ENCODE data around the gene SLC19A2. TPM values are rescaled to one million over a fixed set of nuclear protein-coding genes. Genes with fewer than 3 reads are reported as not detected.

Gene SLC19A2
- total RNA-seq, 2 donors from 2014 or later: 4.9 to 8.0 TPM

DNA sequence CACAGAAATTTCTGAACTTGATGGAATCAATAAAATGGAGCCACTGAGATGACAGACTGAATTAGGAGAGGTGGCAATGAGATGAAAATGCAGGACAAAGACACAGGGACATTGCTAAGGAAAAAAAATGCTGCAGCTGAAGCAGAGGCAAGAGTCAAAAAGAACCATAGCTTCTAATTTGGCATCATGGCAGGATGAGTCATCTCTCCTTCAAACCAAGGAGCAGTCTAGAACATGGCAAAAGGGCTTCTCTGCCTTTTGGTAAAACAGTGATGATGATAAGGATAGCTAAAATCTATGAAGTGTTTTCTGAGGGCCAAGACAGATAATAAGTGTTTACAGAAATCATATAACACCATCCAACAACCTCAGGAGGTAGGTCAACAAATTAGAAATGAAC, 16.8 kb downstream of the SLC19A2 start:
- DNase-seq: no peak
- Histone ChIP-seq H3K27me3 (no peaks in the 10 kb centered on the region), H3K27ac (no peak overlapping the region), H3K4me3 (no peak overlapping the region), H3K9me3 (no peaks in the 10 kb centered on the region), H3K9ac (ENCODE audit: low read depth in 2 of 2, low read length in 2 of 2) (no peak overlapping the region), H3K36me3 (no peaks in the 10 kb centered on the region), H3K4me1 (no peaks in the 10 kb centered on the region)
- intact Hi-C loops (cut with DNase I): loop anchor here (5.0 kb wide), 1 partner anchor 73 kb away; no protein-coding TSS in a partner anchor
- TF ChIP-seq, protein P1, sequence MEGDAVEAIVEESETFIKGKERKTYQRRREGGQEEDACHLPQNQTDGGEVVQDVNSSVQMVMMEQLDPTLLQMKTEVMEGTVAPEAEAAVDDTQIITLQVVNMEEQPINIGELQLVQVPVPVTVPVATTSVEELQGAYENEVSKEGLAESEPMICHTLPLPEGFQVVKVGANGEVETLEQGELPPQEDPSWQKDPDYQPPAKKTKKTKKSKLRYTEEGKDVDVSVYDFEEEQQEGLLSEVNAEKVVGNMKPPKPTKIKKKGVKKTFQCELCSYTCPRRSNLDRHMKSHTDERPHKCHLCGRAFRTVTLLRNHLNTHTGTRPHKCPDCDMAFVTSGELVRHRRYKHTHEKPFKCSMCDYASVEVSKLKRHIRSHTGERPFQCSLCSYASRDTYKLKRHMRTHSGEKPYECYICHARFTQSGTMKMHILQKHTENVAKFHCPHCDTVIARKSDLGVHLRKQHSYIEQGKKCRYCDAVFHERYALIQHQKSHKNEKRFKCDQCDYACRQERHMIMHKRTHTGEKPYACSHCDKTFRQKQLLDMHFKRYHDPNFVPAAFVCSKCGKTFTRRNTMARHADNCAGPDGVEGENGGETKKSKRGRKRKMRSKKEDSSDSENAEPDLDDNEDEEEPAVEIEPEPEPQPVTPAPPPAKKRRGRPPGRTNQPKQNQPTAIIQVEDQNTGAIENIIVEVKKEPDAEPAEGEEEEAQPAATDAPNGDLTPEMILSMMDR (IDR thresholded peaks at IDR 0.05): no peak

- no peaks in the 10 kb centered on the region for H3K27me3 ChIP-seq
- H3K4me3 ChIP-seq: no peak overlapping the region
- H3K36me3 ChIP-seq: no peaks in the 10 kb centered on the region
- H3K9ac ChIP-seq (ENCODE audit: low read depth in 2 of 2, low read length in 2 of 2): no peak overlapping the region
- no peaks in the 10 kb centered on the region for H3K9me3 ChIP-seq
- H3K4me1 ChIP-seq: no peaks in the 10 kb centered on the region
- TF ChIP-seq, protein P1 (IDR thresholded peaks at IDR 0.05): no peak
- DNase-seq: no peak
- intact Hi-C loops (cut with DNase I): loop anchor here (5.0 kb wide), 1 partner anchor 76 kb away; no protein-coding TSS in a partner anchor
- no peak overlapping the region for H3K27ac ChIP-seq
Observed at GRCh38 chr1:169466259-169467230, 19.2 kb downstream of the SLC19A2 start.

DNA sequence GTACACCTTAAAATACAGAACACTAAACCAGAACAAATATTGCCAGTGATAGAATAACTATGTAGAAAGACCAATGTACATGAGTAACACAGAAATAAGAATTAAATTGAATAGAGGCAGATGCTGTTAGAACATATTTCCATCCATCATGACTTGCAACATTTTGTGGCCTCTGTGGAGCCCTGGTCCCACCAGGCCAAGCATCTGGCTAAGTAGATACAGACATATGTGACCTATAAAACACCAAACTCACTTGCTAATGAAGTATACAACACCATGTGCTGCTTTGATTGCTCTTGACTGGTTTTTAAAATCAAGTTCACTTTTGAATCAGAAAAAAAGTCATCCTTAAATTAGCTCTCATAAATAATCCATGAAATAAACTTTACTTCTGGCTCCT, 20.5 kb downstream of the SLC19A2 start:
- no peak overlapping the region for H3K9ac ChIP-seq (ENCODE audit: low read depth in 2 of 2, low read length in 2 of 2)
- H3K4me1 ChIP-seq: no peaks in the 10 kb centered on the region
- H3K27ac ChIP-seq: no peak overlapping the region
- TF ChIP-seq, protein P1 (IDR thresholded peaks at IDR 0.05): no peak
- intact Hi-C loops (cut with DNase I): loop anchor here (5.0 kb wide), 1 partner anchor 77 kb away; no protein-coding TSS in a partner anchor
- no peaks in the 10 kb centered on the region for H3K27me3 ChIP-seq
- no peaks in the 10 kb centered on the region for H3K9me3 ChIP-seq
- H3K36me3 ChIP-seq: no peaks in the 10 kb centered on the region
- DNase-seq: no peak
- no peak overlapping the region for H3K4me3 ChIP-seq

DNA sequence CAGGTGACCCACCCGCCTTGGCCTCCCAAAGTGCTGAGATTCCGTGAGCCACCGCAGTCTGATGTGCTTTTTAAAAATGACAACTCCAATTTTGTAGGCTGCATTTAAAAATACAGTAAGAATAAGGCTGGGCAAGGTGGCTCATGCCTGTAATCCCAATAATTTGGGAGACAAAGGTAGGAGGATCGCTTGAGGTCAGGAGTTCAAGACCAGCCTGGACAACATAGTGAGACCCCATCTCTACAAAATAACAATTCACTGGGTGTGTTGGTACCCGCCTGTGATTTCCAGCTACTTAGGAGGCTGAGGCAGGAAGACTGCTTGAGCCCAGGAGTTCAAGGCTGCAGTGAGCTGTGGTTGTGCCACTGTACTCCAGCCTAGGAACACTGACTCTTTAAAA, 23.4 kb downstream of the SLC19A2 start:
- no peaks in the 10 kb centered on the region for H3K27me3 ChIP-seq
- intact Hi-C loops (cut with DNase I): no loop called here
- TF ChIP-seq, protein P1 (IDR thresholded peaks at IDR 0.05): no peak
- no peak overlapping the region for H3K27ac ChIP-seq
- no peaks in the 10 kb centered on the region for H3K36me3 ChIP-seq
- H3K4me1 ChIP-seq: no peaks in the 10 kb centered on the region
- H3K9me3 ChIP-seq: no peaks in the 10 kb centered on the region
- no peak overlapping the region for H3K4me3 ChIP-seq
- no peak for DNase-seq
- H3K9ac ChIP-seq (ENCODE audit: low read depth in 2 of 2, low read length in 2 of 2): no peak overlapping the region

DNA sequence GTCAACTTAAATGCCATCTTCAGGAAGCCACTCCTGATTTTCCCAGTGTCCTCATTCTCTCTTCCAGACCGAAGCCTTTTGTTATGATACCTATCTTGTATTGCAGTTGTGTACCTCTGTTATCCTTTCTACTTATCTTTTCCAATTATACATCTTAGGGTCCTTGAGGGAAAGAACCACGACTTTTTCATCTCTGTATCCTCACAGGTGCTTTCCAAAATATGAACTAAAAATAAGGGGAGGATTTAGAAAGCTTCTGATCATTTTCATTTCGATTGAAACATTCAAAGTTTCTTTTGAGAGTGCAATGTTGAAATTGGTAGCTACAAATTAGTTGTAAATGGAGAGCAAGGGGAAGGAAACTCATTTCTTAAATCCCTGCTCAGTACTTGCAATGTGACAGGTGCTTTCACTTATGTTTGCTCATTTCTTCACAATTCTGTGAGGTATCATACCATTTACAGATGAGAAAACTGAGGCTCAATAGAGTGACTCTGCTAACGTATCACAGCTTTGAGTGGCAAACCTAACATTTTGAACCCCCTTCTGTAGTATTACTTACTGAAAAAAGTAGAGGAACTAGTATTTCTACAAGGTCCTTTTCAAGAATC, 24.2 kb downstream of the SLC19A2 start:
- intact Hi-C loops (cut with DNase I): no loop called here

More for the DNA sequence above, 24.2 kb downstream of the SLC19A2 start:
- H3K27ac ChIP-seq: no peak overlapping the region
- H3K4me1 ChIP-seq: no peaks in the 10 kb centered on the region
- H3K27me3 ChIP-seq: no peaks in the 10 kb centered on the region
- no peak for DNase-seq
- no peak overlapping the region for H3K9ac ChIP-seq (ENCODE audit: low read depth in 2 of 2, low read length in 2 of 2)
- TF ChIP-seq, protein P1 (IDR thresholded peaks at IDR 0.05): no peak
- H3K9me3 ChIP-seq: no peaks in the 10 kb centered on the region
- H3K4me3 ChIP-seq: no peak overlapping the region
- no peaks in the 10 kb centered on the region for H3K36me3 ChIP-seq

Measured in colonic mucosa (tissue), 4 donors.